Measurements from ENCODE around the gene DIAPH2. TPM values are rescaled to one million over a fixed set of nuclear protein-coding genes. Genes with fewer than 3 reads are reported as not detected.

DIAPH2 gene
- total RNA-seq, 2 donors from 2014 or later, result 6.8 to 8.1 TPM

DNA sequence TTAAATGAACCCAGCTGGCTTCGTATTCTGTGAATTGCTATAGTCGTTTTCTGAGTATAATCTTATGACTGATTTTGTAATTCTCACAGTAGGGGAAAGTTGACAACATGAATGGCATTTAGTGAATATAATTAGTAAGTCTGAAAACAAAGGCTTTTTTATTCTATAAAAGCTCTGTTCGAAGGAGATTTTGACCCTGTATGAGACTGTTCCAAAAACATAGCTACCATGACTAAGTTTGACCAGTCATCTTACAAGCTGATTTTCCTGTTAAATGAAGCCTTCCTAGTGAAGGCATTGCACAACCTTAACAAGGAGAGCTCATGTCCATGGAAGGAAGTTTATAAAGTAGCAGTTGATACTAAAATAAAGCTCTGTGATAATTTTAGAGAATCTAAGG lies 441.4 kb downstream of the DIAPH2 start:
- no peaks in the 10 kb centered on the region for H3K36me3 Mint-ChIP-seq
- ATAC-seq, result no peak

DNA sequence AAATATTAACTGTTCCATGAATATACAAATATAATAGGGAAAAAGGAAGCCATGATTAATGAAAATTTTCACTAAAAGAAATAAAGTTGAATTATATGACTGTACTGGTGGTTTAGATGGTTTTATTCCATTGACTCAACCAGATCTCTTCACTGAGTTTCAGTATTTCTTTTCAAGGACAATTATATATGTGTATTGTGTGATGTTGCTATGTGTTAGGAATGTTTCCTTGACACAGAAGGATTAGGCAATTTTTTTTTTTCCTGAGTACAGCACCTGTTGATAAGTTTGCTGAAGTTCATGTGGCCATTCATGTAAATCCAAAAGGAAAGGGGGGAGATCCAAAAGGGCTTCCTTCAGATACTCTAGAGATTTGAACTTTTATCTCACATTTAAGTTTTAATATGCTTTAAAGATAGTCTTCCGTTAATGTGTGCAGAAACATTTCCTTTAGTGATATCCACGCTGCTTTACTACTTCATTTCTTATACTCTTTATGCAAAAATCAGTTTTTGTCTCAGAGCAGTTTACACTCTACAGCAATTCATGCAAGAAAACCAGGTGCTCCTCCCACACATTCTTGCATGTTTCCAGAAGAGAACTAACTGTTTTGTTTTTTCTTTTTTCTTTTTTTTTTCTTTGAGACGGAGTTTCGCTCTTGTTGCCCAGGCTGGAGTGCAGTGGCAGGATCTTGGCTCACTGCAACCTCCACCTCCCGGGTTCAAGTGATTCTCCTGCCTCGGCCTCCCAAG lies 448.2 kb downstream of the DIAPH2 start:
- peak in 1 of 2 donors; percentile 18 for ATAC-seq
- Mint-ChIP-seq H3K36me3 (no peaks in the 10 kb centered on the region), H3K27ac (no peak overlapping the region), H3K9me3 (no peaks in the 10 kb centered on the region)
- DNase-seq (ENCODE audit: low spot score in 2 of 2), result no peak

More for the DNA sequence above, 441.4 kb downstream of the DIAPH2 start:
- Mint-ChIP-seq H3K9me3 (peaks cover 0 to 4% of the 10 kb centered on the region in 2 donors), H3K27ac (no peak overlapping the region)
- DNase-seq (ENCODE audit: low spot score in 2 of 2), result no peak

DNA sequence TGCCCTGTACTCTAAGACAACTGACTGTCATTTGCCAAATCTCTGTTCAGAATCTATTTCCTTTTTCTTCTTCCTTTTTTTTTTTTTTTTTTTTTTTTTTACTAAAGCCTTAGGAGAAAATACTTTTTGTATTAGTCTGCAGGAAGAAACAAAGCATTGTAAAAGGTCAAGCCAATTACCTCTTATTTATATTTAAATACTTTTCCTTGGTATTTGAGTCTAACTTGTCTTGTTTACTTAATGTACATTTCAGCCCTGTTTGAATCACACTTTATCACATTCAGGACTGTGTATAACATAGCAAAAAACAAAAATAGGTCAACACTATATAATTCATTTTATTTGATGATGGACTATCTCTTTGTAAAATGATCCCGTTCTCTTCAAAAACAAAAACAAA lies 461.3 kb downstream of the DIAPH2 start:
- Mint-ChIP-seq H3K27ac (no peak overlapping the region), H3K36me3 (no peaks in the 10 kb centered on the region), H3K9me3 (no peaks in the 10 kb centered on the region)
- ATAC-seq (no peak), DNase-seq (ENCODE audit: low spot score in 2 of 2) (no peak)

DNA sequence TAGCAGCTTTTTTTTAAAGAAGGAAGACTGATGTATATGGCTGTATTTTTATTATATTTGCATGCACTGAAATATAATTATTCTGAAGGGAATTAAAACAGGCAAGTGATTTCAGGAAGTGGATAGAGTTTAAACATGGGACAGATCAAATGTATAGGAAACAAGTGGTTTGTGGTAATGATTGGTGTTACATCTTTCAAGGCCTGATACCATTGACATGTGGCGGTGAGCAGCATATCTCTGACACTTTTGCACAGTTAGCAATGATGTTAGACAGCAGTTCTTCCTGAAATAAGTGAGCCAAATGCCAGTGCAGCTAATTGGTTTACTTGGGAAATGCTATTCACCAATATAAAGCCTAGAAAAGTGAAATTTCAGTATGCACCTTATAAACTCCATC lies 471.2 kb downstream of the DIAPH2 start:
- no peaks in the 10 kb centered on the region for H3K9me3 Mint-ChIP-seq
- no peak for DNase-seq (ENCODE audit: low spot score in 2 of 2)
- no peak for ATAC-seq

DNA sequence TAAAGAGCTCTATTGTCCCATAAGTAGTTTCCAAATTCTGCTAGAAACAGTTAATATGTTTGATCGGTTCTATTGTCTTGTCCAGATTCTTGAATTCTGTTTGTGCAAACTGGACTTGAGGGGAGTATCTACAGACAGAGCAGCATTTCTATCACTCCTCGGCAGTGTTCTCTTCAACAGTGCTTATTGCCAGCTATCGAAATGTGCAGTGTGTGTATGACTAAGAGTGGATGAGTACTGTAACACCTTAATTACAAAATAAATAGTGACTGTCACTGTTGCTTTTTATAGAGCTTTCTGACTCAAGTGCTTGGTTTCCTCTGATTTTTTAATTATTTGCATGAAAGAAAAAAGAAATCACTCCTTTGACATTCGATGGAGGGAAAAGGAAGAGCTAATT lies 473.6 kb downstream of the DIAPH2 start:
- ATAC-seq (no peak), DNase-seq (ENCODE audit: low spot score in 2 of 2) (no peak)
- H3K36me3 Mint-ChIP-seq, result no peaks in the 10 kb centered on the region
- no peaks in the 10 kb centered on the region for H3K9me3 Mint-ChIP-seq
- H3K27ac Mint-ChIP-seq, result no peak overlapping the region

More for the DNA sequence above, 471.2 kb downstream of the DIAPH2 start:
- Mint-ChIP-seq H3K27ac (no peak overlapping the region), H3K36me3 (no peaks in the 10 kb centered on the region)

DNA sequence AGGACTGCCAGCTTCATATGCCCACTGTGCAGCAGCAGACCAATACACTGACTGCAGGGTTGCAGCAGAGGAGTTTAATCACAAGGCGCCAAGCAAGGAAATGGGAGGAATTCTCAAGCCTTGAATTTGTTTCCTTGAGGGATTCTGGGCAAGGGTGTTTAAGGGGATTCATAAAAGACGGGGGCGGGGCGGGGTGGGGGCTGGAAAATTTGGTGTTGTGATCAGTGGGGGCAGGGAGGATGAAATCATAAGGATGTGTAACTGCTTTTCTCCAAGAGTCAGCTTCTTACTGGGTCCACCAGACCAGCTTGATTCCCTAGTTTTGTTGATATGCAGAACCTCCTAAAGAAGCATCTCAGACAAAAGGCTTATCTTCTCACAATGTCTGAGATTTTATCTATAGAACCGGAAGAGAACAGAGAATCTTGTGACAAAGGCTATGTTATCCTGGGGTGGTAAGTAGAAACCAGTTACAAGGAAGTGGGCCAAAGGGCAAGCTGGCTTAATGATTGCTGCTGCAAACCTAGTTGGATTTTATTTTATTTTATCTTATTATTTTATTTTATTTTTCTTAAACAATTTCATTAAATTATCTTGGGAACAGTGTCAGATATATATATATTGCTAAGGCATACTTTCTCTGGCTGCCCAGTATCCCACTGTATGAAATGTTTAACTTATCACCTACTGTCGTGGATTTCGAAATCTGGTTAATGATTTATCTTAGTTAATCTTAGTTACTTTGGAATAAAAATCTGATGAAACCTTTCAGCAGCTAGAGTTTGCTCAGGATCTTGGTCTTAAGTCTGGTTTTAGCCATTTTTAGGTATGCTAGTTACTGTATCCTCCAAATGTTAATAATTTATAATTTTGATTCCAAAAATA lies 475.5 kb downstream of the DIAPH2 start:
- Mint-ChIP-seq H3K36me3 (no peaks in the 10 kb centered on the region), H3K9me3 (no peaks in the 10 kb centered on the region), H3K27ac (no peak overlapping the region)
- DNase-seq (ENCODE audit: low spot score in 2 of 2), result no peak
- ATAC-seq, result no peak

DNA sequence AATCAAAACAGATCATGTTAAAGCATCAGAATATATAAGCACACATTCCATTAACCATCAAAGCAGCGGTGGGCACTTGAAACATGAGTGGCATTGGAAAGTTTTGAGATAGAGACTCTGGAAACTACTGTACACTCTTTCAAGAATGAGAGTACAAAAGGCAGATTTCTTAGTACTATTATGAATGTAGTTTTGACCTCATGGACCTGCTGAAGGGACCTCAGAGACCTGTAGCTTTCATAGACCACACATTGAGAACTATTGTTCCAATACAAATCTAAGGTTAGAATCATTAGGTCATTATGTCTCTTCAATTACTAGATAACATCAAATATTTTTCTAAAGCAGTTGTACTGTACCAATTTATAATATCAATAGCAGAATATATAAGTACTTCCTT lies 482.7 kb downstream of the DIAPH2 start:
- Mint-ChIP-seq H3K36me3 (peaks cover 0 to 6% of the 10 kb centered on the region in 2 donors), H3K9me3 (no peaks in the 10 kb centered on the region), H3K27ac (no peak overlapping the region)
- DNase-seq (ENCODE audit: low spot score in 2 of 2) (no peak), ATAC-seq (no peak)

DNA sequence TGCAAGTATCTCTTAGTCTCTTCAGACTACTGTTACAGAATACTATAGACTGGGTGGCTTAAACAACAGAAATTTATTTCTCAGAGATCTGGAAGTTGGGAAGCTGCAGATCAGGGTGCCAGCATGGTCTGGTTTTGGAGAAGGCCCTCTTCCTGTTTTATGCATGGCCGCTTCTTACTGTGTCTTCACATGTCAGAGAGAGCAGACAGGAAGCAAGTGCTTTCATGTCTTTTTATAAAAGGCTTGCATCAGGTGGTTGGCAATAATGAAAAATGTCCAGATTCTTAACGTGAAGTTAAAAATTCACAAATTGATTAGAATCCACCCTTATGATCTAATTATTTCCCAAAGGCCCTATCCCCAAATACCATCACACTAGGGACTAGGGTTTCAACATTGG lies 484.0 kb downstream of the DIAPH2 start:
- DNase-seq (ENCODE audit: low spot score in 2 of 2) (no peak), ATAC-seq (no peak)
- no peaks in the 10 kb centered on the region for H3K9me3 Mint-ChIP-seq
- peaks cover 0 to 6% of the 10 kb centered on the region in 2 donors for H3K36me3 Mint-ChIP-seq
- no peak overlapping the region for H3K27ac Mint-ChIP-seq

DNA sequence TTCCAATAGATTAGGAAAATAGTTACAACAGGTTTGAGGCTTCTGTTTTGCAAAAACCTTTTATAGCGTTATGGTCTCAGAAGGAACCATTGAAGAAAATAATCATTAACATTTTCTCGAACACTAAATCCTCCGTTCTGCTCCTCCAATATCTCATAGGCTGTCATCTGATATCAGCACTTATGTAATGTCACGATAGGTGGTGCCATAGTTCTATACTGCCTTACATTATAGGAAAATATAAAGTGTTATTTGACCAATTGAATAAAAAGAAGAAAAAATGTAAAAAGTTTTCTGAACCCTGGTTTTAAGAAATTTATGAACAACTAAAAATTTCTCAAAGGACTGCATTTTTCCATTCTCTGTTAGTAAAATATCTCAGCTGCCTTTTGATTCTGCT lies 490.5 kb downstream of the DIAPH2 start:
- DNase-seq (ENCODE audit: low spot score in 2 of 2) (no peak), ATAC-seq (no peak)
- Mint-ChIP-seq H3K36me3 (peaks cover 0 to 1% of the 10 kb centered on the region in 2 donors), H3K9me3 (no peaks in the 10 kb centered on the region), H3K27ac (no peak overlapping the region)

DNA sequence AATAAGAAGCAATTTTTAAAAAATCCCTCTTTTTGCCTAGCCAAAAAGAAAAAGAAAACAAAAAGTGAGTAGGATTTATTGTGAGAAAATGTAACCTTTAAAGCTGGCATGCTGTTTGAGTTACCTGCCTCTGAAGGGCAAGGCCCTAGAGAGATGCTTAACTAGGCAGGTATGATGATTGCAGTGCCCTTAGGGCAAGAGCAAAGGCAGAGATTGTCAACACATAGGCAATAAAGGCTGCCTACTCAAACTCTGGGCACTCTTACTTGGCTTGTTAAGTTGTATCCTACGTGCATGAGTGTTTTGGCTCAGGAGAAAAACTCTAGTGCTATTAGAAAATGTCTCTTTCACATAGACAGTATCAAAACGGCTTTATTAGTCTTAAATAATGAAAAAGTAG lies 505.0 kb downstream of the DIAPH2 start:
- no peaks in the 10 kb centered on the region for H3K9me3 Mint-ChIP-seq
- H3K36me3 Mint-ChIP-seq, result no peaks in the 10 kb centered on the region
- no peak overlapping the region for H3K27ac Mint-ChIP-seq
- ATAC-seq (no peak), DNase-seq (ENCODE audit: low spot score in 2 of 2) (no peak)

DNA sequence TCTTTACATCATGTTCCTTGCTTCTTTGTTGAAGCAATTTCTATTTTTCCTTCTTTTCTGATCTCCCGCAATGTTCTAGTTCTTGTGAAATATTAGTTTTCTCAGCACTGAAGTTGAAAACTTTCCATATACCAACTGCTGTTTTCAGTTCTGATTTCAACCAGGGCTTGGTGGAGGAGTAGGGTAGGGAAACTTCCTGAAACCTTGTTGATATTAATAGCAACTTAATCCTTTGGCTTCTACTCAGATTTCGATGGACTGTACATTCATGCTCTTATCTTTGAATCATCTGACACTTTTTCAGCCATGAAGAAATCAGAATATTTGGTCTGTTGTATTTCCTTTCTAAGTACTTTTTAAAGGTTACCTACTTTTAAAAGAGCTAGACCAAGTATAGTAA lies 514.9 kb downstream of the DIAPH2 start:
- Mint-ChIP-seq H3K27ac (no peak overlapping the region), H3K9me3 (peaks cover 5 to 7% of the 10 kb centered on the region in 2 donors), H3K36me3 (peaks cover 0 to 4% of the 10 kb centered on the region in 2 donors)
- ATAC-seq (no peak), DNase-seq (ENCODE audit: low spot score in 2 of 2) (no peak)

DNA sequence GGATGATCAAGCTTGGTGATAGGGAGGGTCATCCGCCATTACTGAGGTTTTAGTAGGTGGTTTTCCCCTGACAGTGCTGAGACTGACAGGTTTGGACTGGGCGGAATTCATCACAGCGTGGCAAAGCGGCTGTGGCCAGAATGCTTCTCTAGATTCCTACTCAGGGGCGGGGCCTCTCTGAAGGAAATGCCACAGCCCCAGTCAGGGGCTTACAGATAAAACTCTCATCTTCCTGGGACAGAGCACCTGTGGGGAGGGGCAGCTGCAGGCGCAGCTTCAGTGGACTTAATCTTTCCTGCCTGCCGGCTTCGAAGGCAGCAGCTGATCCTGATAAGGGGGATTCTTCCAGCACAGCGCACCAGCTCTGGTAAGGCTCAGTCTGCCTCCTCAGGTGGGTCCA lies 515.8 kb downstream of the DIAPH2 start:
- Mint-ChIP-seq H3K36me3 (peaks cover 0 to 4% of the 10 kb centered on the region in 2 donors), H3K9me3 (peaks cover 5 to 7% of the 10 kb centered on the region in 2 donors), H3K27ac (no peak overlapping the region)
- no peak for ATAC-seq
- DNase-seq (ENCODE audit: low spot score in 2 of 2), result no peak

DNA sequence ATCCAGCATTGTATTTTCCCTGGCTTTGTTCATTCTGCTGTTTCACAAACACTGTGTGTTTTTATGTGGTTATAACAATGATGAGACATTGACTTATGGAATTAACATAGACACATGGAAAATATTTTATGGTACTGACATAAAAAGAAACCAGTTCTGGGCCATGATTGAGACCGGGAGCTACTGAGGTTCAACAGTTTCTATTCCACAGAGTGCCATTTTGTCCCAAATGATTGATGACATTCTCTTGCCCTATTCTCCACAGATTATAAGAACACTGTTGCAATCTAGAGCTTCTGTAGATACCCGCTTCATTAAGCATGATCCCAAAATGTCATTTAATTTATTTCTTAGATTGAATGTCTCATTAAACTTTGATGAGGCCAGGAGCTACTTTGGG lies 525.9 kb downstream of the DIAPH2 start:
- H3K36me3 Mint-ChIP-seq, result no peaks in the 10 kb centered on the region
- DNase-seq (ENCODE audit: low spot score in 2 of 2) (no peak), ATAC-seq (peak in 1 of 2 donors; percentile 74)
- peak overlapping the region in 1 of 2 donors; percentile 60 for H3K27ac Mint-ChIP-seq
- H3K9me3 Mint-ChIP-seq, result no peaks in the 10 kb centered on the region

DNA sequence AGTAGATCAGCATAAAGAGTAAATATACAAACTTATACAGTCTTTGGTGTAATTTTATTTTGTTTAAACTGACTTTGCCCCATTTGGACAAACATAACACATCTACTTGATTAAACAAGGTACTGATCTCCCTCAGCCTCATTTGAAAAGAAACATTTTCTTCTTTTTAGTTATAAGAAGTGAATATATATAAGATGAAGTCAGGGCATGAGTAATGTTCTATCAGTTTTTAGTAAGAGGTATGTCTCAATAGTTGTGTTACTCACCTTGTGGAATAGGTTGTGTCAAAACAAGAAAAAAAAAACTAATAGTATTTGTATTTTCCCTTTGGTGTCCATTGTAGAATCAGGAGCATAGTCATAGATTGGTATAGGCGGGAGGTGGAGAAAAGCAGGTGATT lies 526.4 kb downstream of the DIAPH2 start:
- H3K36me3 Mint-ChIP-seq, result no peaks in the 10 kb centered on the region
- H3K27ac Mint-ChIP-seq, result peak overlapping the region in 1 of 2 donors; percentile 60
- no peaks in the 10 kb centered on the region for H3K9me3 Mint-ChIP-seq
- DNase-seq (ENCODE audit: low spot score in 2 of 2), result no peak
- ATAC-seq, result peak in 1 of 2 donors; percentile 83

DNA sequence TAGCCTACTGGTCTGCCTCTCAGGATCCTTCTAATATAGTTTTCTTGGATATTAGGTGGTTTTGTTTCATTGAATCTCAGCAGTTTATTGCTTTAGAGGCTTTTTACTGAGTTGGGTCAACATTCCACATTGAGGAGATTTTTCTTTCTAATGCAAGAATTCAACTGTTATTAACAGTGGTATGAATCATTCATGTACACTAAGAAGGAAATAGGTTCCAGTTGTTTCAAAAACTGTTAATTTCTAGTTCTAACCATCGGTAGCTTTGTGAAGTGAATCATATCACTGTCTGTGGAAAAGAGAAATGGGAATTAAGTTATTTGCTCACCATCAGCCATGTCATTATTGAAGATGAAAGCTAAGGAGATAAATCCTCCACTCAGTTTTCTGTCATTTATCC lies 530.5 kb downstream of the DIAPH2 start:
- no peak for ATAC-seq
- Mint-ChIP-seq H3K36me3 (no peaks in the 10 kb centered on the region), H3K27ac (peak overlapping the region in 1 of 2 donors; percentile 36)

DNA sequence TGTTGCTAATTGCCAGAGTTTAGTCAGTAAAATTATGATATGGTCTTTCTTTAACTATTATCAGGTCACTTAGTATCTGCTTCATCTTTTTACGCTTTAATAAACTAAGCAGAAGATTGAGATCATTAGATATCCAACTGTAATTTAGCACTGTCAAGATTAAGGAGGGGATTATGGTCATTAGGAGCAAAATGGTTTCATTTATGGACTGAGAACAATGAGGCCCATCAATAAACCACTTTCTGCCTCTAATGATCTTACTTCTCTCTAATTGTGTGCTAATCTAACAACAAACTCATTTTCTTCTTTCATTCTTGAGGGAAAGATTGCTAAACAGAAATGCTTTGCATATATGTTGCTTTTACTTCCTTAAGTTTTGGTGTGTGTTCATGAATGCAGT lies 539.5 kb downstream of the DIAPH2 start:
- ATAC-seq, result no peak

More for the DNA sequence above, 530.5 kb downstream of the DIAPH2 start:
- H3K9me3 Mint-ChIP-seq, result no peaks in the 10 kb centered on the region
- DNase-seq (ENCODE audit: low spot score in 2 of 2), result no peak

DNA sequence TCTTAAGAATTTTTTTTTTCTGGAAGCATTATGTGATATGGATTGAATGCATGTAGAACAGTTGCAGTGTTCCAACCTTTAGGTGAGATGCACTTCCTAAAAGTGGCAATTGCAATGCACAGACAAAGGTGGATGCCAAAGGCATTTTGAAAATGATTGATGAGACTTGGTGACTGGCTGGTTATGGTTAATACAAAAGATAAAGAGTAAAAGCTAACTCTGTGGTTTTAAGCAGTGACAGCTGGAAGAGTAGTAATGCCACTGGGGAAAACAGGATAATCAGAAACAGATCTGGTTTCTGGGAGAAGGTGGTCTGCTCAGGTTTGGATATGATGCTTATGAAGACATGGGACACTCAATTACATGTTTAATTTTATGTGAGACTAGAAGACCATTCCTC lies 544.7 kb downstream of the DIAPH2 start:
- ATAC-seq, result no peak
- Mint-ChIP-seq H3K36me3 (no peaks in the 10 kb centered on the region), H3K27ac (no peak overlapping the region), H3K9me3 (no peaks in the 10 kb centered on the region)
- no peak for DNase-seq (ENCODE audit: low spot score in 2 of 2)

More for the DNA sequence above, 539.5 kb downstream of the DIAPH2 start:
- no peak overlapping the region for H3K27ac Mint-ChIP-seq
- no peaks in the 10 kb centered on the region for H3K9me3 Mint-ChIP-seq
- H3K36me3 Mint-ChIP-seq, result no peaks in the 10 kb centered on the region
- no peak for DNase-seq (ENCODE audit: low spot score in 2 of 2)

Measured in activated naive CD4-positive, alpha-beta T cell treated with anti-CD3 and anti-CD28 coated beads, Interleukin-2, amount 50 U/mL, for 72 hours (primary cell).